Activated T-helper 1 cell treated with anti-CD3 and anti-CD28 coated beads, Interleukin-12 subunit alpha, Interleukin-12 subunit beta, Interleukin-2, Interleukin-4 antibody, amounts not matched to agents 30 ng/mL and 10 ng/mL and 1 ng/mL, durations not matched to agents 14 hours and 24 hours and 36 hours (primary cell): Measurements from ENCODE around the gene MT1H. TPM values are rescaled to one million over a fixed set of nuclear protein-coding genes. Genes with fewer than 3 reads are reported as not detected.
A peak's percentile ranks its signal among the peaks of the same experiment; 100 is the strongest.
"Not testable (repeated sequence)": the region's sequence is repeated elsewhere in the genome, so short reads cannot be mapped to it uniquely, and the experiment has no call there.

ENCODE experiments used
- DNase-seq: peaks from one replicate; pipeline ENCODE4 v3.0.0; 2021; ENCODE audit warnings: low spot score
- H3K27ac Mint-ChIP-seq: one replicate; pipeline ENCODE4 v1.8.0; 2021; ENCODE audit warnings: mild to moderate bottlenecking, mixed read lengths
- H3K27me3 Mint-ChIP-seq: one replicate; pipeline ENCODE4 v1.8.0; 2022; ENCODE audit warnings: mild to moderate bottlenecking, moderate library complexity, mixed read lengths; ENCODE audit not compliant: insufficient read depth
- H3K36me3 Mint-ChIP-seq: one replicate; pipeline ENCODE4 v1.8.0; 2021; ENCODE audit warnings: low read depth, mixed read lengths
- H3K4me1 Mint-ChIP-seq: one replicate; pipeline ENCODE4 v1.8.0; 2021; ENCODE audit warnings: low read depth, mixed read lengths
- H3K4me3 Mint-ChIP-seq: one replicate; pipeline ENCODE4 v1.8.0; 2021; ENCODE audit warnings: mild to moderate bottlenecking, moderate library complexity, mixed read lengths
- H3K9me3 Mint-ChIP-seq: one replicate; pipeline ENCODE4 v1.8.0; 2021; ENCODE audit warnings: mixed read lengths
- intact Hi-C: fragments of 100-400 bp; cut with micrococcal nuclease; formaldehyde crosslinking; loops from one replicate; pipeline ENCODE4 v1.15.1; 2024
- total RNA-seq: library from RNA; stranded (reverse); gene quantifications from 2 replicates; pipeline ENCODE4 v1.2.3, GENCODE V29; 2022

Gene MT1H
- total RNA-seq, 1 donor from 2014 or later = 1.4 TPM

DNA sequence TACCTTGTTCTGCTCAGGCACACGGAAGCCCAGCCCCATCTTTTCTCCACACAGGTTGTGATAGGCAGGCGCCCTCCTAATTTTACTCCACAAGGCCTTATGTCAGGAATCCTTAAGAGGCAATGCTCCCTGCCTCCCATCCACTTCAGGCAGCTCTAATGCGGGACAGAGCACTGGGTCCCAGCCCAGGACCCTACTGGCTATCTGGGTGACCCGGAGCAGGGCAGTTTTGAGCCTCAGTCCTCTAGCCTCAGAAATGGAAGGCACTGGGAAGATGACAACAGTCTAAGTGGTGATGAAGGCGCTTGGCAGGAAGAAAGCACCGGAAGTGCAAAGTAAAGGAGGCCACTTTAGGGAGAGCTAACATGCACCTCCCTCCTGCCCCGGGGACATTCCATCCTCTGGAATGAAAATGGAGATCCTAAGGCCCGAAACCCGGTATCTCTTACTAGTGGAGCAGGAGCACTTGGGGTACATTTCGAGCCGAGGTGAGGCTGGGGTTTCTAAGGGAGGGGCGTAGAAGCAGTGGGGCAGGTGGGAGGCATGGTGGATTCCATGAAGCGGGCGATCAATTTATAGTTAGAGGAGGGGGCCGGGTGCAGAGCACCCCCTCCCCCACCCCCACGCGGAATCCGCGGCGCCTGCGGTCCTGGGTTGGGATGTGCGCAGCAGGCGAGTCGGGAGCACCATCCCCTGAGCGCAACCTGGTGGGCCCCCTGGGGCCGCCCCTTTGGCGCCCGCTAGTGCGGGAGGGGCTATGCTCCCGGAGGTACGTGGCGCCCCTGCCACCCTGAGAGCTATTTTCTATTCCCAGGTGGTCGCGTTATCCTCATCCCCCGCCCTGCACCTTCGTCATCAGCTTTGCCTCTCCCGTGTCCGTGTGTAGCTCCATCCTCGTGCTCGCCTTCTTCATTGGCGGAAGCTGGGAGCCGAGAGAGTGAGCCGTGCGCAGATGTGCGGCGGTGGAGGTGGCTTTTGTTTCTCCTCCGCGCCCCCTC lies 7.0 kb upstream of the MT1H start:
- peak overlapping the region; percentile 47 for H3K27ac Mint-ChIP-seq
- peaks cover 25% of the 10 kb centered on the region for H3K27me3 Mint-ChIP-seq
- no peak for DNase-seq
- H3K4me1 Mint-ChIP-seq = peaks cover 44% of the 10 kb centered on the region
- no peaks in the 10 kb centered on the region for H3K9me3 Mint-ChIP-seq
- peaks cover 8% of the 10 kb centered on the region for H3K36me3 Mint-ChIP-seq
- peak overlapping the region; percentile 80 for H3K4me3 Mint-ChIP-seq
- intact Hi-C loops = loop anchor here (2.0 kb wide), 1 partner anchor 20 kb away; no protein-coding TSS in a partner anchor

DNA sequence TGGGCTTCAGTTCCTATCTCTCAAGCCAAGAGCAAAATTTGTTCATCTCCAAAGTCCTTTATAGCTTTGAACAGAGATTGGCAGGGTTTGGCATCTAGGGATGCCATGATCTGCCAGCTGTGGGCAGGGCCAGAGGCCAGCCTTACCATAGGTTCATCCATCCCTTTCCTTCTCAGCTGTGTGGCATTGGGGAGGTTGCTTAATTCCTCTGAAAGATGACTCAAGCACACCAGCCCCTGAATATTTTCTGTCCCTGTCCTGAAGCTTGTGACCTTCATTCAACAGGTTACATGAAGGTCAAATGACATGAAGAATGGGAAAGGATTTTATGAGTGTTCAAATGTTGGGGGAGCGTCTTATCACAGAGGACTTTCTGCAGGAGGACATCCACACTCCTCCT lies 5.1 kb upstream of the MT1H start:
- Mint-ChIP-seq H3K4me3 (no peak overlapping the region), H3K27ac (no peak overlapping the region), H3K9me3 (no peaks in the 10 kb centered on the region), H3K4me1 (peaks cover 53% of the 10 kb centered on the region), H3K27me3 (peaks cover 34% of the 10 kb centered on the region), H3K36me3 (peaks cover 13% of the 10 kb centered on the region)
- DNase-seq = no peak
- intact Hi-C loops = no loop called here

DNA sequence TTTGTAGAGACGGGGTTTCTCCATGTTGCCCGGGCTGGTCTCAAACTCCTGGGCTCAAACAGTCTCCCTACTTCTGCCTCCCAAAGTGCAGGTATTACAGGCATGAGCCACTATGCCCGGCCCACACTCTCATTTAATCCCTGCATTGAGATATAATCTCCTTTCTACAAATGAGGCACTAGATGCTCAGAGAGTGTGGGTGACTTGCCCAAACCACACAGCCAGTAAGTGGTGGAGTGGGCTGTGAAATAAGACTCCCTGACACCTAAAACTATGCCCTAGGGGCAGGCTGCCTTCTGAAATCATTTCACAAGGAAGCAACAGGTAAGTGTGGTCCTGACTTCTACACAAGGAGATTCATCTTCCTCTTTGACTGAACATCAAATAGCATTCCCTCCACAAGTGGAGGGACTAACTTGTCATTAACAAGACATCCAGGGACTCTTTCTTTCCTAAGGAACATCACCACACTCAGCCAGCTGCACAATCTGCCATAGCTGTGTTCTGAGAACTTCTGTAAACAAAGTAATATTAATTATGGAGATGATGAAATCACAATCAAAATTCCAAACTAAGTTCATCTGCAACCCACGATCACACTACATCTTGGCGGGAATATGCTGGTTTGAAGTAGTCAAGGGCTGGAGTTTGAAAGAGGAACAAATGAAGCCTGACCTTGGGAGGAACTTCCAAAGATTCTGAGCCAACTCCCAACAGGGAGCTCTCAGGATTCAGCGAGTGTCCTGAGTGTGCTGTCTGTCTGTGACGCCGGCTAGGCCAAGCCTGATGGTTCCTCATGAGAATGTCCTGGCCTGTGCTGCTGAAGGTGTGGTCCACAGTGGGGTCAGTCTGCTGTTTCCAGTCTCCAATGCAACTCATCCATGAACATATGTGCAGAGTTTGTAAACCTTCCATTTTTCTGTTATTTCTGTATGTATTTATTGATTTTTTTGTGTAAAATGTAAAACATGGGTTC lies 4.0 kb upstream of the MT1H start:
- H3K27ac Mint-ChIP-seq, DNase-seq, H3K4me3 Mint-ChIP-seq, H3K9me3 Mint-ChIP-seq, intact Hi-C loops: not testable (repeated sequence)
- peaks cover 36% of the 10 kb centered on the region for H3K27me3 Mint-ChIP-seq
- H3K4me1 Mint-ChIP-seq = peaks cover 57% of the 10 kb centered on the region
- H3K36me3 Mint-ChIP-seq = peaks cover 10% of the 10 kb centered on the region

DNA sequence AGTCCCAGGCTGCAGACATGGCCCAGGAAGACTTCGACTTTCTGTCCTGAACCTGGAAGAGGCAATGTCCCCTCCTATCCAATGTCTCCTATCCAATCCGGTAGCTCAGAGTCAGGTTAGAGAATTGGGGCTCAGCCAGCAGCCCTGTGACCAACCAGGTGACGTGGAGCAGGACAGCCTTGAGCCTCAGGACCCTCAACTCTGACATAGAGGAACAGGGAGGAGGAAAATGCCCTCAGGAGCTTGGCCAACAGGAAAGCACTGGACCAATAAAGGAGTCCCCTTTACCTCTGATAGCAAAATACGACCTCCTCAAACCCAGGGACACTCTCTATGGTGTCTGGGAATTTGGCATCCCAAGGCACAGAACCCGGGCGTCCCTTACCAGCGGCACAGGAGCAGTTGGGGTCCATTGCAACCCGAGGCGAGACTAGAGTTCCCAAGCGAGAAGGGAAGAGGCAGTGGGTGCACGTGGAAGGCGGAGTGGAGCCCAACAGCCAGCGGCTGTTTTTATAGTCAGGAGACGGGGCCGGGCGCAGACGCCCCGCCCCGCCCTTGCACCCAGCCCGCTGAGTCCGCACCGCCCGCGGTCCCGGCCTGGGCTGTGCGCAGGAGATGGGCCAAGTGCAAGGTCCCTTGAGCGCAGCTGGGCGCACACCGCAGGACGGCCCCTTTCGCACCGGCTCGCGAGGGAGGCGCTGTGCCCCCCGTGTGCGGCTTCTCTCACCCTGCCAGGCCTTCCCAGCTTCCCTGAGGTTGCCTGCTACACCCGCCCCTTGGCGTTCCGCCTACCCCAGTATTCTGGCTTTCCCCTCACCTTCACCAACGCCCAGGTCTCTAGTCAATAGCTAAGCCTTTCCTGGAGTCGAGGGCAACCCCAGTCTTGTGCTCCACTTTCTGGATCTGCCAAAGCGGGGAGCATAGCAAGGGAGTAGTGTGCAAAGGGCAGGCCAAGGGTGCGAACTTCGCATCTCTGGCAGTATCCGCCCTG lies 1.7 kb upstream of the MT1H start, which contains the start of gene MT1G:
Gene MT1G, minus strand, starts transcription at position 485 of the 991 bp plus-strand sequence. Its CDS starts 72 bp downstream, at position 413.
- peaks cover 55% of the 10 kb centered on the region for H3K4me1 Mint-ChIP-seq
- peak within 1 kb of the TSS; percentile 66 for H3K4me3 Mint-ChIP-seq
- H3K36me3 Mint-ChIP-seq = peaks cover 10% of the 10 kb centered on the region
- intact Hi-C loops = loop anchor here (2.0 kb wide), 1 partner anchor 15 kb away; the partner anchor contains the start of gene MT1X
- peaks cover 58% of the 10 kb centered on the region for H3K27me3 Mint-ChIP-seq
- H3K9me3 Mint-ChIP-seq = no peaks in the 10 kb centered on the region
- peak; percentile 41 for DNase-seq
- no peak within 1 kb of the TSS for H3K27ac Mint-ChIP-seq

DNA sequence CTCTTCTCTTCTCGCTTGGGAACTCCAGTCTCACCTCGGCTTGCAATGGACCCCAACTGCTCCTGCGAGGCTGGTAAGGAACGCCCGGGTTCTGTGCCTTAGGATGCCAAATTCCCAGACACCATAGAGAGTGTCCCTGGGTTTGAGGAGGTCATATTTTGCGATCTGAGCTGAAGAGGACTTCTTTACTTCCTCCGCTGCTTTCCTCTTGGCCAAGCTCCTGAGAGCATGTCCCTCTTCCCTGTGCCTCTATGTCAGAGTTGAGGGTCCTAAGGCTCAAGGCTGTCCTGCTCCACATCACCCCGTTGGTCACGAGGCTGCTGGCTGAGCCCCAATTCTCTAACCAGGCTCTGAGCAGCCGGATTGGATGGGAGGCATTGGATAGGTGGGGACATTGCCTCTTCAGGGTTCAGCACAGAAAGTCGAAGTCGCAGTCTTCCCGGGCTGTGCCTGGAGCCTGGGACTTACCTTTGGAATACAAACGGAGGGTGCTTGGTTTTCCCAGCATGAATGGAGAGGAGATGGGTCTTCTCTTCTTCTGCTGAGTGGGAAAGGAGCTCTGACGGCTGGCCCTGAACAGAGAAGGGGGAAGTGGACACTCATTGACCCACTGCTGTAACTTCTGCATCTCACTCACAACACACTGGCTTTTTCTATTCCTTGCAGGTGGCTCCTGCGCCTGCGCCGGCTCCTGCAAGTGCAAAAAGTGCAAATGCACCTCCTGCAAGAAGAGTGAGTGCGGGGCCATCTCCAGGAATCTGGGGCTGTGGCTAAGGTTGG lies 416 bp downstream of the MT1H start:
- Mint-ChIP-seq H3K4me1 (peaks cover 42% of the 10 kb centered on the region), H3K36me3 (peaks cover 6% of the 10 kb centered on the region), H3K9me3 (no peaks in the 10 kb centered on the region), H3K27ac (no peak overlapping the region), H3K4me3 (peak overlapping the region; percentile 33), H3K27me3 (peaks cover 63% of the 10 kb centered on the region)
- intact Hi-C loops = loop anchor here (2.0 kb wide), 1 partner anchor 13 kb away; the partner anchor contains the start of gene MT1X
- no peak for DNase-seq

DNA sequence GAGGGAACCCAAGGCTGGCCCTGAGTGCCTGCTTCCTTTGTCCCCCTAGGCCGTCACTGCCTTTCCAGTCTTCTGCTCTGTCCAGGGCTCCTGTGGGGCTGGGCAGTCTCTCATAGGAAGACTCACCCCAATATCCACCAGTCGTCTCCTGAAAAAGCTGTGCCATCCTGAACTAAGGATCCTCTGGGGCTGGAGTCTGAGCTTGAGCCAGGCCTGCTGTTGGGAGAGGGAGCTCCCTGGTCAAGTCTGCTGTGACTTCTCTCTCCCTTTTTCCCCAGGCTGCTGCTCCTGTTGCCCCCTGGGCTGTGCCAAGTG lies 963 bp downstream of the MT1H start:
- Mint-ChIP-seq H3K36me3 (peaks cover 6% of the 10 kb centered on the region), H3K9me3 (no peaks in the 10 kb centered on the region), H3K27ac (no peak overlapping the region), H3K4me3 (no peak overlapping the region), H3K4me1 (peaks cover 42% of the 10 kb centered on the region), H3K27me3 (peaks cover 62% of the 10 kb centered on the region)
- DNase-seq = no peak
- intact Hi-C loops = no loop called here

DNA sequence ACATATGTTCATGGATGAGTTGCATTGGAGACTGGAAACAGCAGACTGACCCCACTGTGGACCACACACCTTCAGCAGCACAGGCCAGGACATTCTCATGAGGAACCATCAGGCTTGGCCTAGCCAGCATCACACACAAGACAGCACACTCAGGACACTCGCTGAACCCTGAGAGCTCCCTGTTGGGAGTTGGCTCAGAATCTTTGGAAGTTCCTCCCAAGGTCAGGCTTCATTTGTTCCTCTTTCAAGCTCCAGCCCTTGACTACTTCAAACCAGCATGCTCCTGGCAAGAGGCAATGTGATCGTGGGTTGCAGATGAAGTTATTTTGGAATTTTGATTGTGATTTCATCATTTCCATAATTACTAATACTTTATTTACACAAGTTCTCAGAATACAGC lies 2.1 kb downstream of the MT1H start:
- H3K4me1 Mint-ChIP-seq = peaks cover 53% of the 10 kb centered on the region
- H3K36me3 Mint-ChIP-seq, intact Hi-C loops, H3K27ac Mint-ChIP-seq, H3K4me3 Mint-ChIP-seq, DNase-seq, H3K9me3 Mint-ChIP-seq: not testable (repeated sequence)
- H3K27me3 Mint-ChIP-seq = peaks cover 63% of the 10 kb centered on the region

DNA sequence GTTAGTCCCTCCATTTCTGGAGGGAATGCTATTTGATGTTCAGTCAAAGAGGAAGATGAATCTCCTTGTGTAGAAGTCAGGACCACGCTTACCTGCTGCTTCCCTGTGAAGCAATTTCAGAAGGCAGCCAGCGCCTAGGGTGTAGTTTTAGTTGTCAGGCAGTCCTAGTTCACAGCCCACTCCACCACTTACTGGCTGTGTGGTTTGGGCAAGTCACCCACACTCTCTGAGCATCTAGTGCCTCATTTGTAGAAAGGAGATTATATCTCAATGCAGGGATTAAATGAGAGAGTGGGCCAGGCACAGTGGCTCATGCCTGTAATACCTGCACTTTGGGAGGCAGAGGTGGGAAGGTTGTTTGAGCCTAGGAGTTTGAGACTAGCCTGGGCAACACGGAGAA lies 2.6 kb downstream of the MT1H start:
- intact Hi-C loops, H3K36me3 Mint-ChIP-seq, DNase-seq, H3K27ac Mint-ChIP-seq, H3K9me3 Mint-ChIP-seq, H3K4me3 Mint-ChIP-seq: not testable (repeated sequence)
- H3K27me3 Mint-ChIP-seq = peaks cover 61% of the 10 kb centered on the region
- peaks cover 52% of the 10 kb centered on the region for H3K4me1 Mint-ChIP-seq

DNA sequence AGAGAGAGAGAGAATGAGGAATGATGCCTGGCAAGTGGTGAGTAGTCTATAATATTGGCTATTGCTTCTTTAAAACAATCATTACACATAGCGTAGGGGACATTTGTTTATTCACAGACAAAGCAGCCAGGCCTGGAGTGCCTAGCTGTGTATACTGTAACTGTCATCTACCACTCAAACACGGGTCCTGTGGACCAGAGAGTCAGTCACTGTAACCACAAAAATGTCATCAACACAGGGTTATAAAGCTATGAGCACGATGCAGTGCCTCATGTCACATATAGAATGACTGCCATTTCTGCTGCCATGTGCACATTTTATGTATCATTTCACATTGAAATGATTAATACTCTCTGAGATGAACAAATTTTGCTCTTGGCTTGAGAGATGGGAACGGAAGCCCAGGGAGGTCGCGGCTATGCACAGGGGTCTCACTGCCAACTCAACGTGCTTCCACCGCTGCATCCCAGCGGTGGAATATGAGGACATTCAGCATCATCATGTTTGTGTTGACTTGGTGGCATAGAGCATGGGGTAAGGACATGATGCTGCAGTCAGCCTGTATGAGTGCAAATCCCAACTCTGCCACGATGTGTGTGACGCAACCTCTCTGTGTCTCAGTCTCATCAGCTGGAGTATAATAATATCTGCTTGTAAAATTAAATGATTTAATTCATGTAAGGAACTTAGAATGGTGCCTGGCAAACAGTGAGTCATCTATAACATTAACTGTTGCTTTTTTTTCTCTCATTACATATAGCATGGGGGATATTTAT lies 3.3 kb downstream of the MT1H start:
- no peak overlapping the region for H3K4me3 Mint-ChIP-seq
- peaks cover 6% of the 10 kb centered on the region for H3K36me3 Mint-ChIP-seq
- H3K27ac Mint-ChIP-seq = no peak overlapping the region
- H3K9me3 Mint-ChIP-seq = no peaks in the 10 kb centered on the region
- no peak for DNase-seq
- H3K4me1 Mint-ChIP-seq = peaks cover 46% of the 10 kb centered on the region
- peaks cover 58% of the 10 kb centered on the region for H3K27me3 Mint-ChIP-seq
- intact Hi-C loops = no loop called here

DNA sequence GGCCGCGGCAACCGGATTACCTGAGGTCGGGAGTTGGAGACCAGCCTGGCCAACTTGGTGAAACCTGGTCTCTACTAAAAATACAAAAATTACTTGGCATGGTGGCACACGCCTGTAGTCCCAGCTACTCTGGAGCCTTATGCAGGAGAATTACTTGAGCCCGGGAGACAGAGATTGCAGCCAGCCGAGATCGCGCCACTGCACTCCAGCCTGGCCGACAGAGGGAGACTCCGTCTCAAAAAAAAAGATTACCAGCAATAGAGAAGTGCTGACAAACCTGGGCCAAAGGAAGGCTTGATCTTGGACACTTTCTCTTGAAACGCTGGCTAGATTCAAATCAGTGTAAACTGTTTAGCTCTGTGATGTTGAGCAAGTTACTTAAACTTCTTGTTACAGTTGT lies 4.3 kb downstream of the MT1H start:
- Mint-ChIP-seq H3K36me3 (peaks cover under 1% of the 10 kb centered on the region), H3K4me1 (peaks cover 38% of the 10 kb centered on the region), H3K9me3 (no peaks in the 10 kb centered on the region), H3K27me3 (peaks cover 50% of the 10 kb centered on the region), H3K27ac (no peak overlapping the region), H3K4me3 (no peak overlapping the region)
- intact Hi-C loops = loop anchor here (1.0 kb wide), 2 partner anchors 8 to 28 kb away; partner anchors contain the start of gene MT1X
- no peak for DNase-seq

DNA sequence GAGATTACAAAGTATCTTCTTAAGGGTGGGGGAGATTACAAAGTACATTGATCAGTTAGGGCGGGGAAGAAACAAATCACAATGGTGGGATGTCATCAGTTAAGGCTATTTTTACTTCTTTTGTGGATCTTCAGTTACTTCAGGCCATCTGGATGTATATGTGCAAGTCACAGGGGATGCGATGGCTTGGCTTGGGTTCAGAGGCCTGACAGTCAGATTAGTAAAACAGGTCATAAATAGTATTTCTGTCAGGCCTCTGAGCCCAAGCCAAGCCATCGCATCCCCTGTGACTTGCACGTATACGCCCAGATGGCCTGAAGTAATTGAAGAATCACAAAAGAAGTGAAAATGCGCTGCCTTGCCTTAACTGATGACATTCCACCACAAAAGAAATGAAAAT lies 5.0 kb downstream of the MT1H start:
- H3K9me3 Mint-ChIP-seq, H3K4me3 Mint-ChIP-seq, H3K27ac Mint-ChIP-seq, DNase-seq, H3K36me3 Mint-ChIP-seq: not testable (repeated sequence)
- intact Hi-C loops = loop anchor here (1.0 kb wide), 2 partner anchors 8 to 28 kb away; partner anchors contain the start of gene MT1X
- Mint-ChIP-seq H3K4me1 (peaks cover 32% of the 10 kb centered on the region), H3K27me3 (peaks cover 46% of the 10 kb centered on the region)
